ENCODE results near the gene KCNK4.
A peak's percentile ranks its signal among the peaks of the same experiment; 100 is the strongest.
"Not testable (repeated sequence)": the region's sequence is repeated elsewhere in the genome, so short reads cannot be mapped to it uniquely, and the experiment has no call there.

Gene KCNK4

GRCh38 chr11:64317961-64318765, 27.1 kb downstream of the KCNK4 start, which contains the start of gene PRDX5:
PRDX5 (plus strand) TSS chr11:64318121; CDS start chr11:64318216, 95 bp downstream.
- peak; percentile 96 for DNase-seq
- in situ Hi-C loops (cut with MboI; ENCODE audit: low pct_unique_long_range_greater_than_20kb, low sequenced_read_pairs) = no loop called here

DNA sequence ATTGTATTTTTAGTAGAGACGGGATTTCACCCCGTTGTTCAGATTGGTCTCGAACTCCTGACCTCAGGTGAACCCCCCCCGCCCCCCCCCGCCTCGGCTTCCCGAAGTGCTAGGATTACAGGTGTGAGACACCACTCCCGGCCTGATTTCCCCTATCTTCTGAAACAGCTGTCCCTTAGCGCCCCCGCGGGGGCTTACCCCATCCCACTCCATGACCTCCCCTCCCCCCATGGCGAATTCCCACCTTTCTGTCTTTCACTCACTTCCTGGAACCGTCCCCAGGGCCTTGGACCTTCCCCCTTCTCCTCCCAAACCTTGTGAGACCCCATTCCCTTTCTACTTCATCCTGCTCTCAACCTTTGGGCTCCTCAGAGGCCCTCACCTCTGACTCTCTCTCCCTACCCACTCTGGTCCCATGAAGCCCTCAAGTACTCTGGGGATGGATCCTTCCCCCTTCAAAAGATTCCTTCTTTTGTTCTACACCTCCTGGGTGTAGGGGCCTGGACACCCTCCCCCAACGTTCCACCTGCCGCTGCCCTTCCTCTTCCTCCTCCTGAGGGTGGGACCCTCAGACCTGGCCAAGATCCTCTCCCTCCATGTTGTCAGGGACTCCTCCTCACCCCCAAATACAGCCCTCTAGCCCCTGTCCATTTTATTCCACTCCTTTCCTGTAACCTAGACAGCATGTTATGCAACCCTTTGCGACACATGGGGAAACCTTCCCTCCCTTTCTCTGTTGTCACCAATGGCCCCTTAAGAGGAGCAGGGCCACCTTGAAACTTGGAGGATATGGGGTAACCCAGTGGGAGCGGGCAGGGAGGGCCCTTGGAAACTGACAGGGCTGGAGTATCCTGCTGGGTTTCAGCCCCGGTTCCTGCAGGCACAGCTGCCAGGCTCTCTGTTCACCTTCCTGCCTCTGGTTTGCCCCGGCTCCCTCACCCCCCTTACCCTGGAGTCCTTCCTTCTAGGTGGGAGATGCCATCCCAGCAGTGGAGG, 28.0 kb downstream of the KCNK4 start:
- peak; percentile 31 for DNase-seq
- in situ Hi-C loops (cut with MboI; ENCODE audit: low pct_unique_long_range_greater_than_20kb, low sequenced_read_pairs) = no loop called here

- in situ Hi-C loops (cut with MboI; ENCODE audit: low pct_unique_long_range_greater_than_20kb, low sequenced_read_pairs) = no loop called here
- DNase-seq = no peak
Measured at GRCh38 chr11:64320556-64320955, 29.5 kb downstream of the KCNK4 start.

- no peak for DNase-seq
- in situ Hi-C loops (cut with MboI; ENCODE audit: low pct_unique_long_range_greater_than_20kb, low sequenced_read_pairs) = no loop called here
Measured at GRCh38 chr11:64321026-64321425, 29.9 kb downstream of the KCNK4 start.

DNA sequence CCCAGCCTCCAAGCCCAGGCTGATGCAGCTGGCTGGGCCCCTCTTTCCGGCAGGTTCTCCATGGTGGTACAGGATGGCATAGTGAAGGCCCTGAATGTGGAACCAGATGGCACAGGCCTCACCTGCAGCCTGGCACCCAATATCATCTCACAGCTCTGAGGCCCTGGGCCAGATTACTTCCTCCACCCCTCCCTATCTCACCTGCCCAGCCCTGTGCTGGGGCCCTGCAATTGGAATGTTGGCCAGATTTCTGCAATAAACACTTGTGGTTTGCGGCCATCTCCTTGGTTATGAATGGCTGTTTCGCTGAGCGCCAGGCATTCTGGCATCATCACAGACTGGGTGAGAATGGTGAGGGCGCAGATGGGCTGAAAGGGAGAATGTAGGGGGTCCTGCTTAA, 30.4 kb downstream of the KCNK4 start:
- DNase-seq = no peak
- in situ Hi-C loops (cut with MboI; ENCODE audit: low pct_unique_long_range_greater_than_20kb, low sequenced_read_pairs) = no loop called here

GRCh38 chr11:64322925-64323260, 31.8 kb downstream of the KCNK4 start:
- in situ Hi-C loops (cut with MboI; ENCODE audit: low pct_unique_long_range_greater_than_20kb, low sequenced_read_pairs) = no loop called here
- DNase-seq = no peak

- in situ Hi-C loops (cut with MboI; ENCODE audit: low pct_unique_long_range_greater_than_20kb, low sequenced_read_pairs) = no loop called here
Measured at GRCh38 chr11:64323373-64323772, 32.3 kb downstream of the KCNK4 start.

GRCh38 chr11:64323984-64324383, 32.9 kb downstream of the KCNK4 start:
- in situ Hi-C loops (cut with MboI; ENCODE audit: low pct_unique_long_range_greater_than_20kb, low sequenced_read_pairs); DNase-seq: not testable (repeated sequence)

More at GRCh38 chr11:64323373-64323772, 32.3 kb downstream of the KCNK4 start:
- DNase-seq = no peak

GRCh38 chr11:64324692-64325469, 33.8 kb downstream of the KCNK4 start:
- no peak for DNase-seq
- in situ Hi-C loops (cut with MboI; ENCODE audit: low pct_unique_long_range_greater_than_20kb, low sequenced_read_pairs) = no loop called here

- no peak for DNase-seq
- in situ Hi-C loops (cut with MboI; ENCODE audit: low pct_unique_long_range_greater_than_20kb, low sequenced_read_pairs) = no loop called here
Measured at GRCh38 chr11:64327375-64327774, 36.3 kb downstream of the KCNK4 start.

GRCh38 chr11:64327993-64328392, 36.9 kb downstream of the KCNK4 start:
- DNase-seq = no peak
- in situ Hi-C loops (cut with MboI; ENCODE audit: low pct_unique_long_range_greater_than_20kb, low sequenced_read_pairs) = no loop called here

GRCh38 chr11:64330888-64331287, 39.8 kb downstream of the KCNK4 start:
- DNase-seq = no peak
- in situ Hi-C loops (cut with MboI; ENCODE audit: low pct_unique_long_range_greater_than_20kb, low sequenced_read_pairs) = no loop called here

DNA sequence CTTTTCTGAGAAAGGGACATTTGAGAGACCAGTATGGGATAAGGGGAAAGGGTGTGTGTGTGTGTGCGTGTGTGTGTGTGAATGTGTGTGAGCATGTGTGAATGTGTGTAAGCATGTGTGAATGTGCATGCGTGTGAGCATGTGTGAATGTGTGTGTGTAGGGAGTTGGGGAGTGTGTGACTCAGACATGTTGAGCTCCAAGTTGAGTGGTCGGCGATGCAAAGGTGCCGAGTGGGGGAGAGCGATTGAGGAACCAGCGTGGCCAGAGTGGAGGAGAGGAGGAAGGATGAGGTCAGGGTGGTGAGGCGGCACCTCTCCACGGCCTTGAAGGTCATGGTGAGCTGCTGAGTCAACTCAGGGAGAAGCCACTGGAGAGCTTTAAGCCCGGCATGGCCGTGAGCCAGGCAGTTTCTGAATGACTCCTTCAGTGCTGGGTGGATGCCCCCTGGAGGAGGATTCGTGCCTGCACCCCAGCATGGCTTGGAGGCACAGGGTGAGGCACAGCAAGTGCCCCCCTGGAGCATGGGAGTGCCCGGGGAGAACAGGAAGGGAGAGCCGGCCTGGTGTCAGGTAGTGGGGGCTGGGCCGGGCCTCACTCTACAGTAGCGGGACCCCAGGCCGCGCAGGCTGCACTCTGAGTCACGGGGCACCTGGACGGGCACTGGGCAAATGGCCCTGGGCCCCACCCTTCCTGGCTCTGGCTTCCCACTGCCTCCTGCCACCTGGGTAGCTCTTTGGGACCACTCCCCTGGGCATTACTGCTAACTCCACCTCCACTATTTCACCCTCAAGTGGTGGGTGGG, 40.7 kb downstream of the KCNK4 start:
- peak; percentile 90 for DNase-seq
- in situ Hi-C loops (cut with MboI; ENCODE audit: low pct_unique_long_range_greater_than_20kb, low sequenced_read_pairs) = no loop called here

GRCh38 chr11:64333556-64333955, 42.5 kb downstream of the KCNK4 start:
- in situ Hi-C loops (cut with MboI; ENCODE audit: low pct_unique_long_range_greater_than_20kb, low sequenced_read_pairs) = no loop called here
- DNase-seq = no peak

DNA sequence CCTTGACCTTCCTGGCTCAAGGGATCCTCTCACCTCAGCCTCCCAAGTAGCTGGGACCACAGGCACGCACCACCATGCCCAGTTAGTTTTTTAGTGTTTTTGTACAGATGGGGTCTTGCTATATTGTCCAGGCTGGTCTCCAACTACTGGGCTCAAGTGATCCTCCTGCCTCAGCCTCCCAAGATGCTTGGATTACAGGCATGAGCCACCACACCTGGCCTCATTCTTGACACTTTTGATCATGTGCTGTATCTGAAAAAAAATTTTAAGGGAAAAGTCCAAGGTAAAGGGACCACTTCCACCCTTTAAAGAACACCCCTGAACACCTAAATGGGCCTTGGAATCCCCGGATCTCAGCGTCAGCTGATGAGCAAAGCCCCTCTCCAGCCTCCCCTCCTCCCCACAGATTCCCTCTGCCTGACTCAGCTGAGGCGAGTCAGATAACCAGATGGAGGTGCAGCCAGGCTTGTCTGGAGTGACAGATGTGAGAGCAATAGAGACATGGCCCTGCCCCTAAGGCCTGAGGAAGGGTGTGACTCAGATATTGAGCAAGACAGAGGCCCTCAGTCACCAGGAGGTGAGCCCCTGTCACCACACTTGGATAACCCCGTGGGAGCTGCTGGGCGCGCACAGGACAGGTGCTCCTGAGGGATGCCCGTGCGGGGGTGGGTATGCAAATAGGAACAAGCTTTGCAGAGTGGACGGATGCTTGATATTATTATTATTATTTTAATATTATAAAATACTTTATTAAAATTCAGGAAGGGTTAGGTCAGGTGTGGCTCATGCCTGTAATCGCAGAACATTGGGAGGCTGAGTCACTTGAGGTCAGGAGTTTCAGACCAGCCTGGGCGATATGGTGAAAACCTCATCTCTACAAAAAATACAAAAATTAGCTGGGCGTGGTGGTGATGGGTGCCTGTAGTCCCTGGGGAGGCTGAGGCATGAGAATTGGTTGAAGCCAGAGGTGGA, 43.9 kb downstream of the KCNK4 start:
- in situ Hi-C loops (cut with MboI; ENCODE audit: low pct_unique_long_range_greater_than_20kb, low sequenced_read_pairs) = no loop called here
- peak; percentile 91 for DNase-seq

- in situ Hi-C loops (cut with MboI; ENCODE audit: low pct_unique_long_range_greater_than_20kb, low sequenced_read_pairs) = no loop called here
- DNase-seq = no peak
Measured at GRCh38 chr11:64337538-64338249, 46.6 kb downstream of the KCNK4 start.

GRCh38 chr11:64338716-64339115, 47.6 kb downstream of the KCNK4 start:
- in situ Hi-C loops (cut with MboI; ENCODE audit: low pct_unique_long_range_greater_than_20kb, low sequenced_read_pairs) = no loop called here
- no peak for DNase-seq

Measured in KBM-7 (cell line).